Liver (tissue), 3 donors: ENCODE measurements around the gene LSMEM2.

Experiments
- ATF3 ChIP-seq: IDR thresholded peaks from 2 replicates; pipeline ENCODE4 v1.6.1; 2016; ENCODE audit warnings: antibody characterized with exemption
- CTCF ChIP-seq: fragments of 150-350 bp; IDR thresholded peaks from 2 replicates; pipeline ENCODE4 v1.5.1; 2017; ENCODE audit warnings: improper control_type of control experiment, low read depth, low read length; ENCODE audit not compliant: missing input control
- EGR1 ChIP-seq, 2 donors: IDR thresholded peaks; 2 replicates each; pipeline ENCODE4 v1.6.1; 2016 to 2018; ENCODE audit warnings: antibody characterized with exemption in 2 of 2, low read depth in 2 of 2
- GABPA ChIP-seq, 2 donors: IDR thresholded peaks in 1 of 2; conservative IDR thresholded peaks in 1 of 2; 2 replicates each; pipeline ENCODE4 v1.6.1; 2016; ENCODE audit warnings: antibody characterized with exemption in 2 of 2, mild to moderate bottlenecking in 1 of 2, moderate library complexity in 1 of 2
- HNF4G ChIP-seq: IDR thresholded peaks from 2 replicates; pipeline ENCODE4 v1.6.1; 2016; ENCODE audit warnings: antibody characterized with exemption
- MAX ChIP-seq: IDR thresholded peaks from 2 replicates; pipeline ENCODE4 v1.6.1; 2016; ENCODE audit warnings: antibody characterized with exemption
- RAD21 ChIP-seq, 2 donors: IDR thresholded peaks; 2 replicates each; pipeline ENCODE4 v1.6.1; 2016; ENCODE audit warnings: antibody characterized with exemption in 2 of 2, mild to moderate bottlenecking in 2 of 2
- REST ChIP-seq: IDR thresholded peaks from 2 replicates; pipeline ENCODE4 v1.6.1; 2016; ENCODE audit warnings: antibody characterized with exemption, mild to moderate bottlenecking
- SP1 ChIP-seq: IDR thresholded peaks from 2 replicates; pipeline ENCODE4 v1.6.1; 2018; ENCODE audit warnings: antibody characterized with exemption, mild to moderate bottlenecking
- TAF1 ChIP-seq: conservative IDR thresholded peaks from 2 replicates; pipeline ENCODE4 v1.6.1; 2016; ENCODE audit warnings: antibody characterized with exemption, mild to moderate bottlenecking
- YY1 ChIP-seq: IDR thresholded peaks from 2 replicates; pipeline ENCODE4 v1.6.1; 2016; ENCODE audit warnings: antibody characterized with exemption, mild to moderate bottlenecking
- ZBTB33 ChIP-seq: IDR thresholded peaks from 2 replicates; pipeline ENCODE4 v1.6.1; 2016; ENCODE audit warnings: antibody characterized with exemption
- donor health status: healthy.
- donor health status: healthy.

GRCh38 chr3:50245251-50245745 is 33.6 kb upstream of the LSMEM2 start:
- no peak for TF ChIP-seq CTCF
- TF ChIP-seq MAX: no peak
- TF ChIP-seq EGR1 (IDR thresholded peaks at IDR 0.05; ENCODE audit: low read depth in 2 of 2): no peak
- no peak for TF ChIP-seq RAD21 (IDR thresholded peaks at IDR 0.05)
- TF ChIP-seq REST: no peak
- no peak for TF ChIP-seq ZBTB33
- no peak for TF ChIP-seq YY1
- TF ChIP-seq GABPA (IDR thresholded peaks at IDR 0.05 in 1 of 2, conservative IDR thresholded peaks at IDR 0.05 in 1 of 2): no peak
- no peak for TF ChIP-seq TAF1
- TF ChIP-seq SP1: no peak
- TF ChIP-seq ATF3: no peak
- TF ChIP-seq HNF4G: no peak
